HG02852 (cell line): ENCODE results near the gene C4BPB.

Experiments
- ATAC-seq: cut with Tn5 transposase; IDR thresholded peaks from one replicate; pipeline ENCODE4 v1.9.1; 2021; ENCODE audit warnings: mild to moderate bottlenecking, moderate library complexity; ENCODE audit not compliant: unreplicated experiment

C4BPB gene

GRCh38 chr1:207081088-207081487 lies 7.6 kb upstream of the C4BPB start:
- ATAC-seq: no peak

GRCh38 chr1:207081806-207082205 lies 6.9 kb upstream of the C4BPB start:
- ATAC-seq: no peak

- no peak for ATAC-seq
Measured at GRCh38 chr1:207084232-207084631, 4.4 kb upstream of the C4BPB start.

- peak; percentile 62 for ATAC-seq
Measured at GRCh38 chr1:207084701-207085180, 3.9 kb upstream of the C4BPB start.

- ATAC-seq: no peak
Measured at GRCh38 chr1:207085887-207086286, 2.8 kb upstream of the C4BPB start.

GRCh38 chr1:207088161-207088560 lies 499 bp upstream of the C4BPB start:
- ATAC-seq: no peak

GRCh38 chr1:207089627-207090355 lies 1.1 kb downstream of the C4BPB start:
- no peak for ATAC-seq

- ATAC-seq: no peak
Measured at GRCh38 chr1:207091200-207091908, 2.7 kb downstream of the C4BPB start.

GRCh38 chr1:207093944-207094343 lies 5.3 kb downstream of the C4BPB start:
- no peak for ATAC-seq

- peak; percentile 97 for ATAC-seq
Measured at GRCh38 chr1:207097871-207098324, 9.2 kb downstream of the C4BPB start.

- ATAC-seq: no peak
Measured at GRCh38 chr1:207101720-207102119, 13.1 kb downstream of the C4BPB start.

GRCh38 chr1:207102146-207102545 lies 13.5 kb downstream of the C4BPB start:
- no peak for ATAC-seq

- no peak for ATAC-seq
Measured at GRCh38 chr1:207102659-207103058, 14.0 kb downstream of the C4BPB start.

- no peak for ATAC-seq
Measured at GRCh38 chr1:207103892-207104373, 15.3 kb downstream of the C4BPB start, which contains the start of gene C4BPA. Gene C4BPA, plus strand, starts transcription at chr1:207104233. Its CDS starts 8,793 bp downstream, at chr1:207113026.

GRCh38 chr1:207109004-207109403 lies 20.3 kb downstream of the C4BPB start:
- no peak for ATAC-seq

GRCh38 chr1:207112616-207113296 lies 24.1 kb downstream of the C4BPB start:
- no peak for ATAC-seq

GRCh38 chr1:207115269-207115668 lies 26.6 kb downstream of the C4BPB start:
- no peak for ATAC-seq

- ATAC-seq: no peak
Measured at GRCh38 chr1:207124389-207124788, 35.7 kb downstream of the C4BPB start.

GRCh38 chr1:207128336-207128921 lies 39.8 kb downstream of the C4BPB start:
- no peak for ATAC-seq

GRCh38 chr1:207129053-207129452 lies 40.4 kb downstream of the C4BPB start:
- ATAC-seq: no peak
